ENCODE measurements around the gene TAF1C.

DNA sequence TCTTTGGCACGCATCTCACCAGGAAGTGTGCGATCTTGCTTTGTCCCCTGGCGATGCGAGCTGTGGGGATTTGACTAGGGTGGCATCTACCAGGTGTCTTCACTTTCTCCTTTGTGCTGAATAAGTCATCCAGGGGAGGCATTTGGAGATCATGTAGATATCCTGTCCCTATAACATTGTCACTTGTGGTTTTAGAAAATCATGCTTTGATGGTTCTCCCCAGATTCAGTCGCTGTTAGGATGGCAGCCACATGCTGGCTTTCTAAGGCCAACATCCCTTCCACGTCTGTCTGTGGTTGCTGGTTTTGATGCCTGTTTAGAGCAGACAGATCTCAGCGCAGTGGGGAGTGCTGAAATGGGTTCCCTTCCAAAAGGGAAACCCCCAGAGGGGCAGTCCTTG lies 6.6 kb upstream of the TAF1C start:
- TF ChIP-seq, protein P1, sequence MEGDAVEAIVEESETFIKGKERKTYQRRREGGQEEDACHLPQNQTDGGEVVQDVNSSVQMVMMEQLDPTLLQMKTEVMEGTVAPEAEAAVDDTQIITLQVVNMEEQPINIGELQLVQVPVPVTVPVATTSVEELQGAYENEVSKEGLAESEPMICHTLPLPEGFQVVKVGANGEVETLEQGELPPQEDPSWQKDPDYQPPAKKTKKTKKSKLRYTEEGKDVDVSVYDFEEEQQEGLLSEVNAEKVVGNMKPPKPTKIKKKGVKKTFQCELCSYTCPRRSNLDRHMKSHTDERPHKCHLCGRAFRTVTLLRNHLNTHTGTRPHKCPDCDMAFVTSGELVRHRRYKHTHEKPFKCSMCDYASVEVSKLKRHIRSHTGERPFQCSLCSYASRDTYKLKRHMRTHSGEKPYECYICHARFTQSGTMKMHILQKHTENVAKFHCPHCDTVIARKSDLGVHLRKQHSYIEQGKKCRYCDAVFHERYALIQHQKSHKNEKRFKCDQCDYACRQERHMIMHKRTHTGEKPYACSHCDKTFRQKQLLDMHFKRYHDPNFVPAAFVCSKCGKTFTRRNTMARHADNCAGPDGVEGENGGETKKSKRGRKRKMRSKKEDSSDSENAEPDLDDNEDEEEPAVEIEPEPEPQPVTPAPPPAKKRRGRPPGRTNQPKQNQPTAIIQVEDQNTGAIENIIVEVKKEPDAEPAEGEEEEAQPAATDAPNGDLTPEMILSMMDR (IDR thresholded peaks at IDR 0.05; ENCODE audit: low read length), result no peak
- no peak for TF ChIP-seq EZH2 (IDR thresholded peaks at IDR 0.05; ENCODE audit: borderline replicate concordance, low read length)

Measured in OCI-LY1 (cell line).